T-helper 17 cell (primary cell): ENCODE data around the gene TANC1. TPM values are rescaled to one million over a fixed set of nuclear protein-coding genes. Genes with fewer than 3 reads are reported as not detected.
"Not testable (repeated sequence)": the region's sequence is repeated elsewhere in the genome, so short reads cannot be mapped to it uniquely, and the experiment has no call there.

ENCODE experiments used
- ATAC-seq: fragments of 150-1000 bp; cut with Tn5 transposase; 2 replicates; pipeline ENCODE4 v1.10.0; 2021; ENCODE audit warnings: mild to moderate bottlenecking, moderate library complexity
- DNase-seq, 3 donors: peaks; one replicate each; pipeline versions ENCODE4 v3.0.0 to v3.0.0-alpha.2; 2020 to 2021
- H3K9me3 ChIP-seq: one replicate; pipeline ENCODE4 v1.7.0; 2013; ENCODE audit warnings: low read length, mild to moderate bottlenecking; ENCODE audit not compliant: control insufficient read depth, poor library complexity, severe bottlenecking
- H3K27ac Mint-ChIP-seq: one replicate; pipeline ENCODE4 v1.8.0; 2022; ENCODE audit warnings: mild to moderate bottlenecking, moderate library complexity, mixed read lengths
- H3K27me3 Mint-ChIP-seq: one replicate; pipeline ENCODE4 v1.8.0; 2022; ENCODE audit warnings: mixed read lengths
- H3K36me3 Mint-ChIP-seq: one replicate; pipeline ENCODE4 v1.8.0; 2022; ENCODE audit warnings: low read depth, mixed read lengths
- H3K4me1 Mint-ChIP-seq: one replicate; pipeline ENCODE4 v1.8.0; 2022; ENCODE audit warnings: mild to moderate bottlenecking, mixed read lengths
- H3K4me3 Mint-ChIP-seq: one replicate; pipeline ENCODE4 v1.8.0; 2022; ENCODE audit warnings: mild to moderate bottlenecking, moderate library complexity, mixed read lengths
- total RNA-seq, 4 donors: library from RNA in 2 of 4; stranded (reverse) in 2 of 4; gene quantifications; one replicate each; pipeline ENCODE4 v1.2.3 and lab custom pipeline; 2022 to 2026

Gene TANC1
- total RNA-seq, 2 donors from 2014 or later, result 1.4 to 2.6 TPM

- DNase-seq (no peak), ATAC-seq (no peak)
- peaks cover 2% of the 10 kb centered on the region for H3K36me3 Mint-ChIP-seq
- H3K27me3 Mint-ChIP-seq, result no peaks in the 10 kb centered on the region
- peak overlapping the region; percentile 57 for H3K27ac Mint-ChIP-seq
- H3K9me3 ChIP-seq, result no peaks in the 10 kb centered on the region
- H3K4me1 Mint-ChIP-seq, result peaks cover 25% of the 10 kb centered on the region
- no peak overlapping the region for H3K4me3 Mint-ChIP-seq
Observed at GRCh38 chr2:159086826-159087225, 118.4 kb downstream of the TANC1 start.

GRCh38 chr2:159088906-159089305, 120.5 kb downstream of the TANC1 start:
- no peak for ATAC-seq

GRCh38 chr2:159089543-159089942, 121.1 kb downstream of the TANC1 start:
- peaks cover 2% of the 10 kb centered on the region for H3K36me3 Mint-ChIP-seq
- no peaks in the 10 kb centered on the region for H3K27me3 Mint-ChIP-seq
- peak overlapping the region; percentile 11 for H3K27ac Mint-ChIP-seq
- H3K4me1 Mint-ChIP-seq, result peaks cover 46% of the 10 kb centered on the region
- H3K4me3 Mint-ChIP-seq, result no peak overlapping the region
- ATAC-seq (no peak), DNase-seq (no peak)
- no peaks in the 10 kb centered on the region for H3K9me3 ChIP-seq

More at GRCh38 chr2:159088906-159089305, 120.5 kb downstream of the TANC1 start:
- Mint-ChIP-seq H3K4me3 (no peak overlapping the region), H3K27me3 (no peaks in the 10 kb centered on the region), H3K27ac (peak overlapping the region; percentile 11), H3K36me3 (peaks cover 2% of the 10 kb centered on the region), H3K4me1 (peaks cover 41% of the 10 kb centered on the region)
- no peak for DNase-seq
- no peaks in the 10 kb centered on the region for H3K9me3 ChIP-seq

- no peaks in the 10 kb centered on the region for H3K9me3 ChIP-seq
- peak overlapping the region; percentile 47 for H3K4me3 Mint-ChIP-seq
- peak overlapping the region; percentile 89 for H3K27ac Mint-ChIP-seq
- H3K27me3 Mint-ChIP-seq, result no peaks in the 10 kb centered on the region
- H3K36me3 Mint-ChIP-seq, result peaks cover 2% of the 10 kb centered on the region
- ATAC-seq, result no peak
- no peak for DNase-seq
- H3K4me1 Mint-ChIP-seq, result peaks cover 46% of the 10 kb centered on the region
Observed at GRCh38 chr2:159090514-159091201, 122.2 kb downstream of the TANC1 start.

GRCh38 chr2:159091381-159091780, 122.9 kb downstream of the TANC1 start:
- DNase-seq (no peak), ATAC-seq (no peak)
- H3K4me3 Mint-ChIP-seq, result peak overlapping the region; percentile 80
- H3K4me1 Mint-ChIP-seq, result peaks cover 43% of the 10 kb centered on the region
- no peaks in the 10 kb centered on the region for H3K27me3 Mint-ChIP-seq
- H3K27ac Mint-ChIP-seq, result peak overlapping the region; percentile 89
- H3K9me3 ChIP-seq, result no peaks in the 10 kb centered on the region
- no peaks in the 10 kb centered on the region for H3K36me3 Mint-ChIP-seq

- peak; percentile 83 for ATAC-seq
Observed at GRCh38 chr2:159091976-159092375, 123.5 kb downstream of the TANC1 start.

GRCh38 chr2:159093497-159093896, 125.1 kb downstream of the TANC1 start:
- no peak overlapping the region for H3K4me3 Mint-ChIP-seq

More at GRCh38 chr2:159091976-159092375, 123.5 kb downstream of the TANC1 start:
- Mint-ChIP-seq H3K4me1 (peaks cover 40% of the 10 kb centered on the region), H3K4me3 (peak overlapping the region; percentile 80), H3K36me3 (no peaks in the 10 kb centered on the region), H3K27me3 (no peaks in the 10 kb centered on the region), H3K27ac (peak overlapping the region; percentile 89)
- no peaks in the 10 kb centered on the region for H3K9me3 ChIP-seq
- DNase-seq, result no peak

GRCh38 chr2:159094173-159094737, 125.8 kb downstream of the TANC1 start:
- no peaks in the 10 kb centered on the region for H3K27me3 Mint-ChIP-seq
- H3K4me3 Mint-ChIP-seq, result no peak overlapping the region
- peak overlapping the region; percentile 89 for H3K27ac Mint-ChIP-seq
- H3K36me3 Mint-ChIP-seq, result peaks cover 3% of the 10 kb centered on the region
- no peaks in the 10 kb centered on the region for H3K9me3 ChIP-seq
- peaks cover 39% of the 10 kb centered on the region for H3K4me1 Mint-ChIP-seq
- DNase-seq (no peak), ATAC-seq (no peak)

More at GRCh38 chr2:159093497-159093896, 125.1 kb downstream of the TANC1 start:
- DNase-seq (no peak), ATAC-seq (no peak)
- peaks cover 37% of the 10 kb centered on the region for H3K4me1 Mint-ChIP-seq
- no peaks in the 10 kb centered on the region for H3K9me3 ChIP-seq
- peak overlapping the region; percentile 89 for H3K27ac Mint-ChIP-seq
- no peaks in the 10 kb centered on the region for H3K27me3 Mint-ChIP-seq
- H3K36me3 Mint-ChIP-seq, result peaks cover 3% of the 10 kb centered on the region

- Mint-ChIP-seq H3K4me1 (peaks cover 36% of the 10 kb centered on the region), H3K36me3 (peaks cover 4% of the 10 kb centered on the region), H3K4me3 (no peak overlapping the region), H3K27ac (no peak overlapping the region), H3K27me3 (no peaks in the 10 kb centered on the region)
- no peak for ATAC-seq
- H3K9me3 ChIP-seq, result no peaks in the 10 kb centered on the region
- no peak for DNase-seq
Observed at GRCh38 chr2:159095813-159096212, 127.4 kb downstream of the TANC1 start.

- Mint-ChIP-seq H3K4me3 (peak overlapping the region; percentile 2), H3K4me1 (peaks cover 35% of the 10 kb centered on the region)
- H3K36me3 Mint-ChIP-seq, H3K9me3 ChIP-seq, DNase-seq, H3K27me3 Mint-ChIP-seq, ATAC-seq, H3K27ac Mint-ChIP-seq: not testable (repeated sequence)
Observed at GRCh38 chr2:159096302-159096855, 127.9 kb downstream of the TANC1 start.

- Mint-ChIP-seq H3K27ac (no peak overlapping the region), H3K36me3 (peaks cover 4% of the 10 kb centered on the region), H3K27me3 (no peaks in the 10 kb centered on the region), H3K4me3 (no peak overlapping the region), H3K4me1 (peaks cover 31% of the 10 kb centered on the region)
- H3K9me3 ChIP-seq, result no peaks in the 10 kb centered on the region
- no peak for DNase-seq
- no peak for ATAC-seq
Observed at GRCh38 chr2:159096901-159097300, 128.5 kb downstream of the TANC1 start.

- Mint-ChIP-seq H3K27me3 (no peaks in the 10 kb centered on the region), H3K4me1 (peaks cover 18% of the 10 kb centered on the region), H3K36me3 (peaks cover 4% of the 10 kb centered on the region), H3K27ac (no peak overlapping the region), H3K4me3 (no peak overlapping the region)
- ATAC-seq (no peak), DNase-seq (no peak)
- H3K9me3 ChIP-seq, result no peaks in the 10 kb centered on the region
Observed at GRCh38 chr2:159098361-159098760, 129.9 kb downstream of the TANC1 start.

GRCh38 chr2:159098921-159099411, 130.5 kb downstream of the TANC1 start:
- no peaks in the 10 kb centered on the region for H3K9me3 ChIP-seq
- H3K36me3 Mint-ChIP-seq, result peaks cover 4% of the 10 kb centered on the region
- peaks cover 15% of the 10 kb centered on the region for H3K4me1 Mint-ChIP-seq
- H3K4me3 Mint-ChIP-seq, result no peak overlapping the region
- no peaks in the 10 kb centered on the region for H3K27me3 Mint-ChIP-seq
- no peak overlapping the region for H3K27ac Mint-ChIP-seq
- ATAC-seq, result no peak
- no peak for DNase-seq
